Brain microvascular endothelial cell (primary cell): Measurements from ENCODE around the gene PRKCB.

Source experiments
- DNase-seq: peaks from one replicate; pipeline ENCODE4 v3.0.0-alpha.2; 2020
- H3K27ac ChIP-seq: fragments of 250-450 bp; sonication (Bioruptor Pico); 2 replicates; pipeline ENCODE4 v1.5.1; 2020; ENCODE audit warnings: mild to moderate bottlenecking, moderate library complexity
- H3K27me3 ChIP-seq: fragments of 250-450 bp; sonication (Bioruptor Pico); replicated peaks from 2 replicates; pipeline ENCODE4 v1.5.1; 2020; ENCODE audit warnings: mild to moderate bottlenecking
- H3K36me3 ChIP-seq: fragments of 250-450 bp; sonication (Bioruptor Pico); replicated peaks from 2 replicates; pipeline ENCODE4 v1.5.1; 2020; ENCODE audit warnings: mild to moderate bottlenecking
- H3K4me3 ChIP-seq: 2 replicates; pipeline ENCODE4 v1.5.1; 2011; ENCODE audit warnings: low read depth, mild to moderate bottlenecking, control low read depth, low read length, moderate library complexity
- CTCF ChIP-seq: IDR thresholded peaks from 2 replicates; pipeline ENCODE4 v1.5.1; 2011; ENCODE audit warnings: low read depth, mild to moderate bottlenecking, moderate library complexity, low read length, control low read depth, inconsistent platforms; ENCODE audit errors: missing control alignments
- in situ Hi-C: cut with HindIII; loops from 2 replicates; pipeline ENCODE4 v1.10.0; 2017; ENCODE audit warnings: low sequenced_read_pairs, low pct_ligation_motif_present

Gene PRKCB

GRCh38 chr16:23920899-23921298 lies 85.1 kb downstream of the PRKCB start:
- H3K27me3 ChIP-seq: no peaks in the 10 kb centered on the region
- in situ Hi-C loops: no loop called here
- H3K36me3 ChIP-seq: no peaks in the 10 kb centered on the region
- H3K27ac ChIP-seq: no peak overlapping the region
- TF ChIP-seq CTCF: no peak
- no peak for DNase-seq
- no peak overlapping the region for H3K4me3 ChIP-seq

- DNase-seq: no peak
- no peak for TF ChIP-seq CTCF
Measured at GRCh38 chr16:23922406-23922805, 86.6 kb downstream of the PRKCB start.

GRCh38 chr16:23924128-23924527 lies 88.3 kb downstream of the PRKCB start:
- no peaks in the 10 kb centered on the region for H3K36me3 ChIP-seq
- H3K27ac ChIP-seq: no peak overlapping the region
- no peak for DNase-seq
- TF ChIP-seq CTCF: no peak
- in situ Hi-C loops: no loop called here
- no peak overlapping the region for H3K4me3 ChIP-seq
- no peaks in the 10 kb centered on the region for H3K27me3 ChIP-seq

More at GRCh38 chr16:23922406-23922805, 86.6 kb downstream of the PRKCB start:
- Histone ChIP-seq H3K27ac (no peak overlapping the region), H3K4me3 (no peak overlapping the region), H3K36me3 (no peaks in the 10 kb centered on the region), H3K27me3 (no peaks in the 10 kb centered on the region)
- in situ Hi-C loops: no loop called here

- H3K36me3 ChIP-seq: no peaks in the 10 kb centered on the region
- DNase-seq: no peak
- no peaks in the 10 kb centered on the region for H3K27me3 ChIP-seq
- no peak overlapping the region for H3K27ac ChIP-seq
- no peak for TF ChIP-seq CTCF
- in situ Hi-C loops: no loop called here
- no peak overlapping the region for H3K4me3 ChIP-seq
Measured at GRCh38 chr16:23927796-23928195, 92.0 kb downstream of the PRKCB start.

- Histone ChIP-seq H3K36me3 (no peaks in the 10 kb centered on the region), H3K27ac (no peak overlapping the region), H3K27me3 (no peaks in the 10 kb centered on the region), H3K4me3 (no peak overlapping the region)
- in situ Hi-C loops: no loop called here
- TF ChIP-seq CTCF: no peak
- DNase-seq: no peak
Measured at GRCh38 chr16:23929237-23929636, 93.5 kb downstream of the PRKCB start.

GRCh38 chr16:23929856-23930255 lies 94.1 kb downstream of the PRKCB start:
- Histone ChIP-seq H3K27ac (no peak overlapping the region), H3K4me3 (no peak overlapping the region), H3K36me3 (no peaks in the 10 kb centered on the region), H3K27me3 (no peaks in the 10 kb centered on the region)
- in situ Hi-C loops: no loop called here
- no peak for TF ChIP-seq CTCF
- no peak for DNase-seq
